ENCODE results near the gene CBX4.
"Not testable (repeated sequence)": the region's sequence is repeated elsewhere in the genome, so short reads cannot be mapped to it uniquely, and the experiment has no call there.

Gene CBX4

DNA sequence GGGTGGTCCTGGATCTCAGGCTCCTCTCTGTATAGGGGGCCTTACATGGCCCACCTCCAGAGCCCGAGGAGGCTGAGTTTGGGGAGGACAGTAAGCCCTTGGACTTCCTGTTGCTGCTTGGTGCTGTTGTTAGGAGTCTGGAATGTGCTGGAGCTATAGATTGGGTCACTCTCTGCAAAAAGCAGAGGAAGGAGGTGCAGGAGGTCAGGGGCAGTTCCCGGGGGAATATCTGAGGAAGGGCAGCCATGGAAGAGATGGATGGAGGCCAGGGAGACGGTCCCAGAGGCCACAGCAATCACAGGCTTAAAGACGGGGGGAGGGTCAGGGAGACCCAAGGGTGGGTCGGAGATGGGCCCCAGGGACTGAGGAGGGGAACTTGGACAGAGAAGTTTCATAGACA is 23.0 kb upstream of the CBX4 start:
- H3K4me3 ChIP-seq (ENCODE audit: low read length), result no peak overlapping the region
- DNase-seq (ENCODE audit: low read depth, low spot score), result no peak

DNA sequence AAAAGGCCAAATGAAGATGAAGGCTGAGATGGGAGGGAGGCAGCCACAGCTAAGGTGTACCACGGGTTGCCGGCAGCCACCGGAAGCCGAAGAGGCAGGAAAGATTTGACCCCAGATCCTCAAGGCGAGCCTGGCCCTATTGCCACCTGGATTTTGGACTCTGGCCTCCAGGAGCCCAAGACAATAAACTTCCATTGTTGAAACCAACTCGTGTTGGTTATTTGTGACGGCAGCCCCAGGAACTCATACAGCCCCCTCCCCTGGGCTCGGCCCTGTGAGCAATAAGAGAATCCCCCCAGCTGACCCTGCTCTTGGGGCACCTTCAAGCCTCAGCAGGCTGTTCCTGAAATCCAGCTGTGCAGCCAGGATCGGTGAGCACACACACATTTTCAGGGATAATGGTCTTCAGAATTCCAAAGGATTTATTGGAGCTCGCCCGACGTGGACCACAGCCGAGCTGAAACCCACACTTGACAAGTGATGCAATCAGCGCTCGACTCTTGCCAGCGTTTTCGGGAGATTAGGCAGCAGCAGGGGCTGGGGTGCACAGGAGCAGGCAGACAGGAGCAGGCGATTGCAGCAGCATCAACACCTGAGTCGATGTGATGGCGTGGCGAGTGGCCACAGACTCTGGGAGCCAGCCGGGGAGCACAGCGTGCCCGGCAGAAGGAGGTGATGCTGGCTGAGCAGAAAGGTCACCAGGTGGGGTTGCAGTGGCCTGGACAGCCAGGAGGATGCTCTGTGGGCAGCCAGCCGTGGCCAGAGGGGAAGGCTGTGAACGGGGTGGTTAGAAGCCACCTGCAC is 22.4 kb upstream of the CBX4 start:
- DNase-seq (ENCODE audit: low read depth, low spot score), result no peak
- no peak overlapping the region for H3K4me3 ChIP-seq (ENCODE audit: low read length)

DNA sequence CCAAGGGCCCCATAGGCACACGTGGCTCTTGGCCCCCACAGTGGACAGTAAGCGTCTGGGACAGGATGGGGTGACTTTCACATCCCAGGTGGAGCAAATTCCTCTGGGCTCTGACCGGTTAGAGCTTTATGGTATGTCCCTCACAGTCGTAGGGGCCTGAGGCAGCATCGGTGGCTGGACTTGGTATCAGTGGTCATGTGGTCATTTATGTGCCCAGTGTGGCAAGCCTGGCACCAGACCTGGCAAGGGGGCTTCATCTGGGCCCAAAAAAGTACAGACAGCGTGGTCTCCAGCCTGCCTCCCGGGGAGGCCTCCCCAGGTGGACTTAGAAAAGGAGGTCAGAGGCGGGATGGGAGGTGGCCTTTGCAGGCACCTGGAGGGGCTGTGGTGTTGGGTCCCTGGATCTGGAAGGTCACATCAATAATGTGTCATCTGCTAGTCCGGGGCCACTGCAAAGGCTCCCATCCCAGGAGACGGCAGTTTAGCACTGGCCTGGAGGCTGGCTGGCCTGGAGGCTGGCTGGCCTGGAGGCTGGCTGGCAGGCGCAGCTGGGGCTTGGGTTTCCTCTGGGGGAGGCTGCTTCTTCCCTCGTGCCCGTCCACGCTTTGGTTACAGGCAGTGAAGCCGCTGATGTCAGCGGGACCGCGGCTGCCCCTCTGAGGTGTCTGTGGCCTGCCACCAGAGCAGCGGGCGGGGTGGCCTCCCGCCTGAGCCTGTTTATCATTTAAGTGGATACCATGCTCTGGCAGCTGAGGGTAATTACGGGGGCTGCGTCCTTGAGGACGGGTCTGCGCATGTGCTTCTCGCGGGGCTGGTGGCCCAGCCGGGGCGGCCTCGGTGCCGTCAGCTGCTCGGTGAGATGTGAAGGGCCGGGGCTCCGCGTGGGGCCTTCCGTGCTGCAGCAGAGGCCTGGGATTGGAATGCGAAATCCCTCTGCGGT is 20.7 kb upstream of the CBX4 start:
- no peak for DNase-seq (ENCODE audit: low read depth, low spot score)
- no peak overlapping the region for H3K4me3 ChIP-seq (ENCODE audit: low read length)

DNA sequence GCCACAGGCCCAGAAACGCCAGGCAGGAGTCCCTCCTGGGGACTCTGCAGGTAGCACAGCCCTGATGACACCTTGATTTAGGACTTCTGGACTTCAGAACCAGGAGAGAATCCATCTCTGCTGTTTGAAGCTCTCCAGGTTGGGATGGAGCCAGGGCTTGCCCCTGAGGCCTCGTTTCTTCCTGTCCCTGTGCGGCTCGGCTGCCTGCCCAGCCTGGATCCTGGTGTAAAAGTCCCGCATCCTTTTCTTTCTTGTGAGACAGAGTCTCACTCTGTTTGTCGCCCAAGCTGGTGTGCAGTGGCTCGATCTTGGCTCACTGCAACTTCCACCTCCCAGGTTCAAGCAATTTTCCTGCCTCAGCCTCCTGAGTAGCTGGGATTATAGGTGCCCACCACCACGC is 17.9 kb upstream of the CBX4 start:
- H3K4me3 ChIP-seq (ENCODE audit: low read length), result no peak overlapping the region
- DNase-seq (ENCODE audit: low read depth, low spot score), result no peak

- H3K4me3 ChIP-seq (ENCODE audit: low read length), result no peak overlapping the region
- no peak for DNase-seq (ENCODE audit: low read depth, low spot score)
These were observed 16.3 kb upstream of the CBX4 start for GRCh38 chr17:79855331-79856124.

DNA sequence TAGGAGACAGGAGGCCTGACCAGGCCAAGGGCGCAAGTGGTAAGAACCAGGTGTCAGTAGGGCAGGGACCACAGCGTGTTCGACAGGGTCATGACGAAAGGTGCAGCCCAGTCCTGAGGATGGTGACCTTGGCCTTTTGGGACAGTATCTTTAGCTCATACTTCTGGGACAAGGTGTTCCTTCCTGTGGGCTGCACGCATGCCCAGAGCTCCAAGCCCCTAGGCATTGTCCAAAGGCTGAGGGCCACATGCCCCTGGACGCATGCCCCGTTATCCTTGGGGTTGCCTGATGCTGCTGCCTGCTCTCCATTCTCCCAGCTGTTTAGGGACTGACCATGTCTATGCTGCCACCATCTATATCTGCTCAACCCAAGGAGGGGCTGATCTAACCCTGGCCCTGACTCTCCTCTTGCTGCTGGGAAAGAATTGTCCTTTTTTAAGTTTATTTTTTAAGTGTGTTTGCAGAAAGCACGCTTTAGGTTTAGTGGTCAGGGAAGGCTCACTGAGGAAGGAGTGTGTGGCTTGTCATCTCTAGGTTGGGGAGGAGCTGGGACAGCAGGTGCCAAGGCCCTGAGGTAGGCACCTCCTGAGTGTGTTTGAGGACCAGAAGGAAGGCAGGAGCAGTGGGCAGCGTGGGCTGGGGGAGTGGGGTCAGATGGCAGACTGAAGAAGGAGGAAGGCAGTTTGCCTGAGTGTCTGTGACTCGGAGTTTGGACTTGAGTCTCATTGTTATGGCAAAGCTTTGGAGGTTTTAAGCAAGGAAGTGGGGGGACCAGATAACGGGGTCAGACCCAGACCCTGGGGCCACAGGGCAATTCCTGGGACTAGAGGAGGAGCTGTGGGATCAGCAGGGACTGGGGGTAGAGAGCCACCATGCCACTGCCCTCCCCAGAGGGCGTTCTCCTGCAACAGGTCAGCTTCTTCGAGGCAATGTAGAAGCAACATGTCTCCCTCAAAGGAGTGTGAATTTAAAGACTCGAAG is 15.1 kb upstream of the CBX4 start:
- DNase-seq (ENCODE audit: low read depth, low spot score), result no peak
- no peak overlapping the region for H3K4me3 ChIP-seq (ENCODE audit: low read length)

GRCh38 chr17:79853168-79853567 is 13.9 kb upstream of the CBX4 start:
- not testable (repeated sequence) for H3K4me3 ChIP-seq (ENCODE audit: low read length); DNase-seq (ENCODE audit: low read depth, low spot score)

GRCh38 chr17:79852748-79853147 is 13.5 kb upstream of the CBX4 start:
- no peak for DNase-seq (ENCODE audit: low read depth, low spot score)
- peak overlapping the region; percentile 36 for H3K4me3 ChIP-seq (ENCODE audit: low read length)

DNA sequence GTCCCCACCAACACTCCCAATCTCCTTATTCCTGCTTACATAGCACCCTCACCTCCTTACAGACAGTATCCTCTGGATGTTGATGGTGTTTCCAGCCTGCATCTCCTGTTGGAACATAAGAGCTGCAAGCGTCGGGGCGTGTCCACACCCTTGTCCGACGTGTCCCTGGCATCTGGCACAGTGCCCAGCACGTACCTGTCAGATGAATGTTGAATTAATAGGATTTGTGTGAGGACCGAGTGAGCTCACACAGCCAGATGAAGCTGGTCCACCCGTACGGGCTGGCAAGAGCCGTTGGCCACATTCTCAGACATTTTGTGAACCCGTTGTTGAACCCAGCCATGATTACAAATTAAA is 12.2 kb upstream of the CBX4 start:
- no peak overlapping the region for H3K4me3 ChIP-seq (ENCODE audit: low read length)
- DNase-seq (ENCODE audit: low read depth, low spot score), result no peak

DNA sequence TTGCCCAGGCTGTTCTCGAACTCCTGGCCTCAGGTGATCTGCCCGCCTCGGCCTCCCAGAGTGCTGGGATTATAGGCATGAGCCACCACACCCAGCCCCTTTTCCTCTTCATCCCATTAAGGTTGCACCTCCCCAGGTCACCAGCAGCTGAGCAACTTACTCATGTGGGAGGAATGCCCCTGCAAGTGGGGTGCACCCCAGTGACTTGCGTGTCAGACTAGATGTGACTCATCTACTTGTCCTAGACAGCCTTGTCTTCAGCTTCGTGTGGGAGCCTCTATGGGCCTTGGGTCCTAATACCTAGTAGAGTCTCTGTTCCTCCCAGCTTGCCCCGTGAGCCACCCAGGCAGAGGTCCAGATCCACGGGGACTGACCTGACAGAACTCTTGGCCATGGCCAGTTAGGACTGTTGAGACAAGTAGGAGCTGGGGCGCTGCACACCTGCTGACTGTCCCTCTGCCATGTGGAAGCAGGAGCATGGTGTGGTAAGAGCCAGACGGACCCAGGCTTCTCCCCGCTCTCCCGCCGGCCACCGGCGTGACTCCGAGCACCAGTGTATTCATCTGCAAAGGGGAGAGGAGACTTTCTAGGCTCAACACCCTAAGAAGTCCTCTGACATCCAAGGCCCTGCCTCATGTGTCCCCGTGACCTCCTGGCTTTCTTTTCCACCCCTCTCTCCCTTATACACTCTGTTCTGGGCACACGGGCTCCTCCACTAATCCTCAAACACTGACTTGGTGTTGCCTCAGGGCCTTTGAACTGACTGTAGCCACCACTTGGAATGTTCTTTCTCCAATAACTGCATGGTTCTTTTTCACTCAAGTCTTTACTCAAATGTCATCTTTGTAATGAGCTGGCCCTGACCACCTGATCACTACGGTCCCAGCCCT is 11.6 kb upstream of the CBX4 start:
- H3K4me3 ChIP-seq (ENCODE audit: low read length), result no peak overlapping the region
- DNase-seq (ENCODE audit: low read depth, low spot score), result no peak

- no peak overlapping the region for H3K4me3 ChIP-seq (ENCODE audit: low read length)
- DNase-seq (ENCODE audit: low read depth, low spot score), result no peak
These were observed 10.7 kb upstream of the CBX4 start for GRCh38 chr17:79849953-79850352.

- no peak overlapping the region for H3K4me3 ChIP-seq (ENCODE audit: low read length)
- no peak for DNase-seq (ENCODE audit: low read depth, low spot score)
These were observed 9.1 kb upstream of the CBX4 start for GRCh38 chr17:79848370-79848766.

DNA sequence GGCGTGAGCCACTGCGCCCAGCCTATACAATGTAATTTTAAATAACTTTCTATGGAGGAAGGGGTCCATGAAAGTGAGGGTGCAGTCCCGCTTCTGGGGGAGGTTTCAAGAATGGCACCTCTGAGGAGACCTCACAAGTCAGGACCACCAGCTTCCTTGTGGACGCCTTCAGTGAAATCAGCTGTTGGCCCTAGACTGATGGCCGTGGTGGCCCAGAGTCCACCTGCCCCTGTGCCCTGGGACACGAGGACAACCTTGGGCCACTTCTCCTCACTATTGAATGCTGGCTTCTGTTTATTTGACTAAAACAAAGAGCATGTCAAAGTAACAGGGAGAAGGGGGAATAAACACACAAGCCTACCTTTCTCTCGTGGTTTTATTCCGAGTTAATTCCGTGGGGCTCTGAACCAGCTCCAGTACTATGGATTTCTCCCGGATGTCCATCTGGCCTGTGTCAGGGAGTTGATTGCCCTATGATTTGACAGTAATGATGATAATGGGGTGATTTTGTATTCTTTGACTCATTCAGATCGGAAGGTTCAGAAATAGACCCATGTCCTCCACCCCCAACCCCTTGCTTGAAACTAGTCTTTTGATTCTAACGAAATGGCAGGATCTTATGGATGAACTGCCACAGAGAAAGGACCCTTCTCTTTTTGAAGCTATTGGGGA is 8.6 kb upstream of the CBX4 start:
- DNase-seq (ENCODE audit: low read depth, low spot score), result no peak

DNA sequence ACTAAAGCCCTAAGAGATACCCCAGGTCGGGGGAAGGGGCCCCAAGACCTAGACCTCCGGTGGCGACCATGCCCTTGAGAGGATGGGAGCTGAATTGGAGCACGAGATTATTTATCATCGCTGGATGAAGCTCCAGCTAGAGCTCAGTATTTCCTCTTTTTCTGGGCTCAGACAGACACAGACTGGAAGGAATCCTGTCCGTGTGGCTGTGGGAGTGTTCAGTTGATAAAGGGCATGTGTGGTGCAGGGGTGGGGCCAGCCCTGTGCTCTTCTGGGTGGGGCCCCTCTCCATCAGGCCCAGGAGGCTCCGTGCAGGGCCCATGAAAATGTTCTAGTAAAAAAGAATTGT is 6.3 kb upstream of the CBX4 start:
- H3K4me3 ChIP-seq (ENCODE audit: low read length), result no peak overlapping the region
- DNase-seq (ENCODE audit: low read depth, low spot score), result no peak

More for the DNA sequence above, 8.6 kb upstream of the CBX4 start:
- no peak overlapping the region for H3K4me3 ChIP-seq (ENCODE audit: low read length)

- no peak for DNase-seq (ENCODE audit: low read depth, low spot score)
- no peak overlapping the region for H3K4me3 ChIP-seq (ENCODE audit: low read length)
These were observed 5.8 kb upstream of the CBX4 start for GRCh38 chr17:79844869-79845600.

Measured in Jurkat, Clone E6-1 (cell line).